KMS-11 (cell line): ENCODE results near the gene BNC2.

Source experiments
- H2AFZ ChIP-seq: fragments of 200-600 bp; sonication (generic); 2 replicates; pipeline ENCODE4 v1.6.1; 2016; ENCODE audit warnings: antibody characterized with exemption, mixed run types, low read depth
- H3K27ac ChIP-seq: fragments of 200-600 bp; sonication (generic); 2 replicates; pipeline ENCODE4 v1.6.1; 2016; ENCODE audit warnings: mild to moderate bottlenecking, mixed run types
- H3K27me3 ChIP-seq: fragments of 200-600 bp; sonication (generic); 2 replicates; pipeline ENCODE4 v1.6.1; 2017; ENCODE audit warnings: mild to moderate bottlenecking, low read depth, mixed run types, moderate library complexity; ENCODE audit not compliant: insufficient read depth
- H3K36me3 ChIP-seq: fragments of 200-600 bp; sonication (generic); 2 replicates; pipeline ENCODE4 v1.6.1; 2017; ENCODE audit warnings: mild to moderate bottlenecking, mixed run types; ENCODE audit not compliant: insufficient read depth
- H3K4me1 ChIP-seq: fragments of 200-600 bp; sonication (generic); 2 replicates; pipeline ENCODE4 v1.6.1; 2016; ENCODE audit warnings: mild to moderate bottlenecking, low read depth, mixed run types; ENCODE audit not compliant: poor library complexity, severe bottlenecking
- H3K4me2 ChIP-seq: fragments of 200-600 bp; sonication (generic); 2 replicates; pipeline ENCODE4 v1.7.0; 2016; ENCODE audit warnings: mild to moderate bottlenecking, mixed run types
- H3K4me3 ChIP-seq: fragments of 200-600 bp; sonication (generic); IDR thresholded peaks from 2 replicates; pipeline ENCODE4 v1.6.1; 2017; ENCODE audit warnings: low read depth, low read length, mixed read lengths; ENCODE audit not compliant: insufficient read depth
- H3K79me2 ChIP-seq: fragments of 200-600 bp; sonication (generic); 2 replicates; pipeline ENCODE4 v1.6.1; 2016; ENCODE audit warnings: low read depth, mixed run types; ENCODE audit not compliant: insufficient read depth
- H3K9ac ChIP-seq: fragments of 200-600 bp; sonication (generic); 2 replicates; pipeline ENCODE4 v1.6.1; 2016; ENCODE audit warnings: mild to moderate bottlenecking, mixed run types
- H4K20me1 ChIP-seq: fragments of 200-600 bp; sonication (generic); 2 replicates; pipeline ENCODE4 v1.6.1; 2016; ENCODE audit warnings: mild to moderate bottlenecking, mixed run types; ENCODE audit not compliant: insufficient read depth
- CTCF ChIP-seq: fragments of 200-600 bp; sonication (generic); conservative IDR thresholded peaks from 2 replicates; pipeline ENCODE4 v1.6.1; 2017; ENCODE audit warnings: low read depth, mild to moderate bottlenecking, antibody characterized with exemption, low read length, moderate library complexity, mixed read lengths

BNC2 gene

DNA sequence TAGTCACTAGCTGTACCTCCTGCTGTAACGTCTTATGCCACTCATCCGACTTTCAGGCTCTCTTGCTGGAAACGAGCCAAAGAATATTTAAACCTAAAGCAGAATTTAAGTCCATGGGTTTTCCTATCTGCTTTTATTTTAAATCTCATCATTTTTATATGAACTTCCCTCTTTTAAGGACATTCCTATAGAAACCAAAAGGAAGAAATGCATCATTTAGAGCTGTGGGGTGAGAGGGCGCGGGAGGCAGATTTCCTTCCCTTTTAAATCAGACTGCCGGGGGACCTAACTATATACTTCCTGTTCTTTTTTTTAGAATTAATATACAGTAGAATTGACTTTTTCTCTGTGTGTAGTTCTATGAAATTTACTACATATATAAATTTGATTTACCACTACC, 468.8 kb downstream of the BNC2 start:
- Histone ChIP-seq H3K36me3 (no peaks in the 10 kb centered on the region), H3K27ac (no peak overlapping the region), H2AFZ (no peak overlapping the region), H3K4me1 (no peaks in the 10 kb centered on the region), H3K4me2 (no peak overlapping the region), H3K79me2 (no peaks in the 10 kb centered on the region), H3K27me3 (no peaks in the 10 kb centered on the region), H3K9ac (no peak overlapping the region), H3K4me3 (no peak overlapping the region), H4K20me1 (no peaks in the 10 kb centered on the region)
- TF ChIP-seq CTCF = no peak

DNA sequence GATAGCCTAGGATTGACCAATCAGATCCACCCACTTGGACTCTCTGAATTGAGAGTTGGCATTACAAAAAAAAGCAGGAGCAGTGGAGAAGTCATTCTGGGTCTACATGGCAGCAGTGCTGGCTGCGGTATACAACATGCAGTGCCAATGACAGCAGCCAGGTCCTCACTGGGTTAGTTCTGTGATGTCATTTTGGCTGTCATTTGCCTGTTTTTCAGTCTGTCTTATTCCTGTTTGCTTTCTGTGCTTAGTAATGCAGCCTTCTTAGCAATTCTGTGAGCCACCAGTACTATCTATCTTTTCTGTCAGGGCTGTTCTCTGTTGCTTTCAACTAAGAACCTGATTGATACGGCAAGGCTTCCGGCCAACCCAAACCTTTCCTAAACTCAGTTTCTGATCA, 471.8 kb downstream of the BNC2 start:
- Histone ChIP-seq H3K27me3 (no peaks in the 10 kb centered on the region), H4K20me1 (no peaks in the 10 kb centered on the region)
- no peak for TF ChIP-seq CTCF

GRCh38 chr9:16396389-16396788, 474.1 kb downstream of the BNC2 start:
- no peaks in the 10 kb centered on the region for H3K4me1 ChIP-seq
- H3K27ac ChIP-seq = no peak overlapping the region
- H3K4me2 ChIP-seq = no peak overlapping the region
- H3K36me3 ChIP-seq = no peaks in the 10 kb centered on the region
- no peak for TF ChIP-seq CTCF
- no peak overlapping the region for H3K4me3 ChIP-seq
- H3K79me2 ChIP-seq = no peaks in the 10 kb centered on the region
- H2AFZ ChIP-seq = no peak overlapping the region
- no peaks in the 10 kb centered on the region for H3K27me3 ChIP-seq
- no peak overlapping the region for H3K9ac ChIP-seq
- no peaks in the 10 kb centered on the region for H4K20me1 ChIP-seq

More for the DNA sequence above, 471.8 kb downstream of the BNC2 start:
- Histone ChIP-seq H3K27ac (no peak overlapping the region), H3K4me1 (no peaks in the 10 kb centered on the region), H3K79me2 (no peaks in the 10 kb centered on the region), H3K36me3 (no peaks in the 10 kb centered on the region), H2AFZ (no peak overlapping the region), H3K4me2 (no peak overlapping the region), H3K9ac (no peak overlapping the region), H3K4me3 (no peak overlapping the region)

- Histone ChIP-seq H3K4me2 (no peak overlapping the region), H3K4me1 (no peaks in the 10 kb centered on the region), H3K4me3 (no peak overlapping the region), H3K9ac (no peak overlapping the region), H2AFZ (no peak overlapping the region), H3K79me2 (no peaks in the 10 kb centered on the region), H3K36me3 (no peaks in the 10 kb centered on the region), H3K27ac (no peak overlapping the region), H3K27me3 (no peaks in the 10 kb centered on the region), H4K20me1 (no peaks in the 10 kb centered on the region)
- TF ChIP-seq CTCF = no peak
Measured at GRCh38 chr9:16391369-16391768, 479.1 kb downstream of the BNC2 start.

GRCh38 chr9:16387382-16387781, 483.1 kb downstream of the BNC2 start:
- H2AFZ ChIP-seq = no peak overlapping the region
- no peak overlapping the region for H3K9ac ChIP-seq
- no peak overlapping the region for H3K4me2 ChIP-seq
- H3K27me3 ChIP-seq = no peaks in the 10 kb centered on the region
- TF ChIP-seq CTCF = no peak
- no peak overlapping the region for H3K4me3 ChIP-seq
- no peak overlapping the region for H3K27ac ChIP-seq
- no peaks in the 10 kb centered on the region for H3K79me2 ChIP-seq
- H3K36me3 ChIP-seq = no peaks in the 10 kb centered on the region
- H3K4me1 ChIP-seq = no peaks in the 10 kb centered on the region
- H4K20me1 ChIP-seq = no peaks in the 10 kb centered on the region
